ENCODE results near the gene INPP5A.

DNA sequence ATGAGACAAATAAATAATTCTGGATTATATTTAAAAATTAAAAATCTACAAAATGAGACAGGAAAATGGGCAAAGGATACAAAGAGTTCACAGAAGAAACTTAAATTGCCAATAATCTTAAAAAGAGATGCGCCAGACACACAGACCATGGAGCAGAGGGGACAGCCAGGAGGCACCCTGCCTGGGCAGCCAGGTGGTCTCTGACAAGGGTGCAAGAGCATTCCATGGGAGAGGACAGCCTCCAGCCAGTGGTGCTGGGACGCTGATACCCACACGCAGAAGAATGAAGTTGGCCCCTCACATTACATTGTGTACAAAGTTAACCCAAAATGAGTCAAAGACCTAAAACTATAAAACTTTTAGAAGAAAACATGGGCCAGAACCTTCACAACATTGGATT is 142.1 kb downstream of the INPP5A start:
- TF ChIP-seq, protein P1, sequence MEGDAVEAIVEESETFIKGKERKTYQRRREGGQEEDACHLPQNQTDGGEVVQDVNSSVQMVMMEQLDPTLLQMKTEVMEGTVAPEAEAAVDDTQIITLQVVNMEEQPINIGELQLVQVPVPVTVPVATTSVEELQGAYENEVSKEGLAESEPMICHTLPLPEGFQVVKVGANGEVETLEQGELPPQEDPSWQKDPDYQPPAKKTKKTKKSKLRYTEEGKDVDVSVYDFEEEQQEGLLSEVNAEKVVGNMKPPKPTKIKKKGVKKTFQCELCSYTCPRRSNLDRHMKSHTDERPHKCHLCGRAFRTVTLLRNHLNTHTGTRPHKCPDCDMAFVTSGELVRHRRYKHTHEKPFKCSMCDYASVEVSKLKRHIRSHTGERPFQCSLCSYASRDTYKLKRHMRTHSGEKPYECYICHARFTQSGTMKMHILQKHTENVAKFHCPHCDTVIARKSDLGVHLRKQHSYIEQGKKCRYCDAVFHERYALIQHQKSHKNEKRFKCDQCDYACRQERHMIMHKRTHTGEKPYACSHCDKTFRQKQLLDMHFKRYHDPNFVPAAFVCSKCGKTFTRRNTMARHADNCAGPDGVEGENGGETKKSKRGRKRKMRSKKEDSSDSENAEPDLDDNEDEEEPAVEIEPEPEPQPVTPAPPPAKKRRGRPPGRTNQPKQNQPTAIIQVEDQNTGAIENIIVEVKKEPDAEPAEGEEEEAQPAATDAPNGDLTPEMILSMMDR (IDR thresholded peaks at IDR 0.05) = no peak
- TF ChIP-seq POLR2A (IDR thresholded peaks at IDR 0.05) = no peak

Data from lower leg skin (tissue), 3 donors.